Peyer's patch (tissue), 4 donors: ENCODE data around the gene DNAJC24. TPM values are rescaled to one million over a fixed set of nuclear protein-coding genes. Genes with fewer than 3 reads are reported as not detected.

ENCODE experiments used
- DNase-seq, 3 donors: peaks; one replicate each; pipeline ENCODE4 v3.0.0-alpha.2; 2017 to 2019
- H3K27ac ChIP-seq, 4 donors: fragments of 200-600 bp; sonication (generic); one replicate each; pipeline ENCODE4 v1.5.1; 2016 to 2019
- H3K27me3 ChIP-seq, 2 donors: fragments of 200-600 bp; sonication (generic); one replicate each; pipeline ENCODE4 v1.5.1; 2019
- H3K36me3 ChIP-seq, 3 donors: fragments of 200-600 bp; sonication (generic); one replicate each; pipeline ENCODE4 v1.5.1; 2016 to 2019
- H3K4me1 ChIP-seq, 4 donors: fragments of 200-600 bp; sonication (generic); one replicate each; pipeline ENCODE4 v1.5.1; 2016 to 2019
- H3K4me3 ChIP-seq, 4 donors: fragments of 200-600 bp; sonication (generic); 1 replicate in 3 of 4; 2 replicates in 1 of 4; pipeline ENCODE4 v1.5.1; 2016 to 2019; ENCODE audit warnings: mild to moderate bottlenecking in 1 of 4
- H3K9me3 ChIP-seq, 4 donors: fragments of 200-600 bp; sonication (generic); one replicate each; pipeline ENCODE4 v1.5.1; 2016 to 2019; ENCODE audit warnings: mild to moderate bottlenecking in 1 of 4
- CTCF ChIP-seq, 6 experiments: fragments of 450-650 bp in 4 of 6; fragments of 200-600 bp in 2 of 6; sonication (generic) in 1 of 6; IDR thresholded peaks; one replicate each; pipeline ENCODE4 v1.5.1; 2017 to 2019; ENCODE audit warnings: antibody characterized with exemption in 6 of 6, mild to moderate bottlenecking in 3 of 6, moderate library complexity in 1 of 6
- POLR2A ChIP-seq, 2 donors: fragments of 450-650 bp; IDR thresholded peaks; one replicate each; pipeline ENCODE4 v1.5.1; 2017; ENCODE audit warnings: antibody characterized with exemption in 2 of 2, mild to moderate bottlenecking in 2 of 2, moderate library complexity in 2 of 2
- total RNA-seq, 4 donors: library from RNA; depleted of rRNA; stranded (reverse); fragments of >200 nt; gene quantifications; one replicate each; pipeline ENCODE4 v1.1.0, GENCODE V29; 2016

Gene DNAJC24
- total RNA-seq, 4 donors from 2014 or later: 12.1 to 17.3 (median 15.8) TPM

GRCh38 chr11:31477528-31478222 is 108.0 kb downstream of the DNAJC24 start:
- Histone ChIP-seq H3K36me3 (no peaks in the 10 kb centered on the region), H3K9me3 (no peaks in the 10 kb centered on the region), H3K27ac (no peak overlapping the region), H3K4me1 (no peaks in the 10 kb centered on the region), H3K27me3 (no peaks in the 10 kb centered on the region), H3K4me3 (no peak overlapping the region)
- TF ChIP-seq POLR2A (IDR thresholded peaks at IDR 0.05) (no peak), CTCF (IDR thresholded peaks at IDR 0.05) (no peak)
- DNase-seq: no peak

GRCh38 chr11:31478223-31478590 is 108.5 kb downstream of the DNAJC24 start:
- TF ChIP-seq CTCF (IDR thresholded peaks at IDR 0.05): no peak
- no peak for TF ChIP-seq POLR2A (IDR thresholded peaks at IDR 0.05)
- H3K27me3 ChIP-seq: no peaks in the 10 kb centered on the region
- no peaks in the 10 kb centered on the region for H3K36me3 ChIP-seq
- no peaks in the 10 kb centered on the region for H3K9me3 ChIP-seq
- H3K4me3 ChIP-seq: no peak overlapping the region
- no peak for DNase-seq
- H3K27ac ChIP-seq: no peak overlapping the region
- H3K4me1 ChIP-seq: no peaks in the 10 kb centered on the region

GRCh38 chr11:31479066-31479465 is 109.4 kb downstream of the DNAJC24 start:
- DNase-seq: no peak
- no peaks in the 10 kb centered on the region for H3K9me3 ChIP-seq
- no peaks in the 10 kb centered on the region for H3K27me3 ChIP-seq
- H3K36me3 ChIP-seq: no peaks in the 10 kb centered on the region
- TF ChIP-seq CTCF (IDR thresholded peaks at IDR 0.05) (no peak), POLR2A (IDR thresholded peaks at IDR 0.05) (no peak)
- H3K4me3 ChIP-seq: no peak overlapping the region
- H3K27ac ChIP-seq: no peak overlapping the region
- no peaks in the 10 kb centered on the region for H3K4me1 ChIP-seq

- Histone ChIP-seq H3K9me3 (no peaks in the 10 kb centered on the region), H3K27me3 (no peaks in the 10 kb centered on the region), H3K27ac (no peak overlapping the region), H3K36me3 (no peaks in the 10 kb centered on the region), H3K4me1 (no peaks in the 10 kb centered on the region), H3K4me3 (no peak overlapping the region)
- TF ChIP-seq POLR2A (IDR thresholded peaks at IDR 0.05): no peak
- no peak for TF ChIP-seq CTCF (IDR thresholded peaks at IDR 0.05)
- DNase-seq: no peak
Observed at GRCh38 chr11:31480930-31481329, 111.3 kb downstream of the DNAJC24 start.

Other genes with a start within 250 kb of the DNAJC24 start
- gene DCDC1, start 121 bp upstream of the DNAJC24 start, total RNA-seq: under 1 TPM in 1 of 4 donors, not detected in 3; 0.83 TPM
- 10 to 100 TPM; 11.6 to 38.0 (median 20.1) TPM for gene IMMP1L, start 139.8 kb downstream of the DNAJC24 start, total RNA-seq
- gene ELP4, start 139.9 kb downstream of the DNAJC24 start, total RNA-seq: 10 to 100 TPM; 13.3 to 33.0 (median 21.3) TPM